IMR-90 (cell line): ENCODE results near the gene CD99.

ENCODE experiments used
- BHLHE40 ChIP-seq: fragments of 150-350 bp; IDR thresholded peaks from 2 replicates; pipeline ENCODE4 v1.6.1; 2016; ENCODE audit warnings: mild to moderate bottlenecking, low read depth, low read length
- CEBPB ChIP-seq: IDR thresholded peaks from 2 replicates; pipeline ENCODE4 v1.6.1; 2012; ENCODE audit warnings: low read depth, low read length, improper control_type of control experiment
- CHD1 ChIP-seq: IDR thresholded peaks from 2 replicates; pipeline ENCODE4 v1.6.1; 2012; ENCODE audit warnings: low read depth, low read length, improper control_type of control experiment
- FOS ChIP-seq: fragments of 150-350 bp; IDR thresholded peaks from 2 replicates; pipeline ENCODE4 v1.6.1; 2016; ENCODE audit warnings: low read depth, low read length
- MAFK ChIP-seq: IDR thresholded peaks from 2 replicates; pipeline ENCODE4 v1.6.1; 2012; ENCODE audit warnings: low read depth, low read length, improper control_type of control experiment
- MAZ ChIP-seq: IDR thresholded peaks from 2 replicates; pipeline ENCODE4 v1.6.1; 2012; ENCODE audit warnings: low read depth, mild to moderate bottlenecking, low read length, improper control_type of control experiment, moderate library complexity, borderline replicate concordance
- POLR2A ChIP-seq: IDR thresholded peaks from 2 replicates; pipeline ENCODE4 v1.6.1; 2012; ENCODE audit warnings: mild to moderate bottlenecking, low read depth, low read length
- RAD21 ChIP-seq: IDR thresholded peaks from 2 replicates; pipeline ENCODE4 v1.6.1; 2012; ENCODE audit warnings: low read length, improper control_type of control experiment
- RFX5 ChIP-seq: IDR thresholded peaks from 2 replicates; pipeline ENCODE4 v1.8.0; 2012; ENCODE audit warnings: low read depth, mild to moderate bottlenecking, low read length, moderate library complexity
- SMC3 ChIP-seq: fragments of 150-350 bp; IDR thresholded peaks from 2 replicates; pipeline ENCODE4 v1.6.1; 2016; ENCODE audit warnings: low read depth, mild to moderate bottlenecking, antibody characterized with exemption, low read length, moderate library complexity
- TF ChIP-seq, protein P1 (sequence below): conservative IDR thresholded peaks from 2 replicates; pipeline ENCODE4 v1.5.1; 2012; ENCODE audit warnings: mild to moderate bottlenecking, low read depth, low read length, improper control_type of control experiment

DNA sequence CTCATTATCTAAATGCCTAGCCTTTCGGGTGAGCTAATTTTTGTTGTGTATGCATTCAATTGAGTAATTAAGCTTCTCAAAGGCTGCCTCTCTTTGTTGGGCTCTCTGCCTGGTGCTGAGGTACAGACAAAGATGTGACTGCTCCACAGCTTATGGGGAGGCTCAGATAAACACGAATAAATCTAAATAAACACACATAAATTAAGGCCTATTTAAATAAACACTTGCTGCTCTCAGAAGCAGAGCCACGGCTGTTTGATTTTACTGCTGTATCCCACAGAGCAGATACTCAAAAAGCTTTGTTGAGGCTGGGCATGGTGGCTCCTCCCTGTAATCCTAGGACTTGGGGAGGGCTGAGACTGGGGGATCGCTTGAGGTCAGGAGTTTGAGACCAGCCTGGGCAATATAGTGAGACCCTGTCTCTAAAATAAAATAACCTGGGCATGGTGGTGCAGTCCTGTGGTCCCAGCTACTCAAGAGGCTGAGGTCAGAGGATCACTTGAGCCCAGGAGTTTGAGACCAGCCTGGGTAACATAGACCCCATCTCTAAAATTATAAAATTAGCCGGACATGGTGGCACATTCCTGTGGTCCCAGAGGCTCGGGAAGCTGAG, 8.4 kb upstream of the CD99 start:
- TF ChIP-seq POLR2A = no peak
- TF ChIP-seq BHLHE40 = no peak
- no peak for TF ChIP-seq FOS
- TF ChIP-seq, protein P1, sequence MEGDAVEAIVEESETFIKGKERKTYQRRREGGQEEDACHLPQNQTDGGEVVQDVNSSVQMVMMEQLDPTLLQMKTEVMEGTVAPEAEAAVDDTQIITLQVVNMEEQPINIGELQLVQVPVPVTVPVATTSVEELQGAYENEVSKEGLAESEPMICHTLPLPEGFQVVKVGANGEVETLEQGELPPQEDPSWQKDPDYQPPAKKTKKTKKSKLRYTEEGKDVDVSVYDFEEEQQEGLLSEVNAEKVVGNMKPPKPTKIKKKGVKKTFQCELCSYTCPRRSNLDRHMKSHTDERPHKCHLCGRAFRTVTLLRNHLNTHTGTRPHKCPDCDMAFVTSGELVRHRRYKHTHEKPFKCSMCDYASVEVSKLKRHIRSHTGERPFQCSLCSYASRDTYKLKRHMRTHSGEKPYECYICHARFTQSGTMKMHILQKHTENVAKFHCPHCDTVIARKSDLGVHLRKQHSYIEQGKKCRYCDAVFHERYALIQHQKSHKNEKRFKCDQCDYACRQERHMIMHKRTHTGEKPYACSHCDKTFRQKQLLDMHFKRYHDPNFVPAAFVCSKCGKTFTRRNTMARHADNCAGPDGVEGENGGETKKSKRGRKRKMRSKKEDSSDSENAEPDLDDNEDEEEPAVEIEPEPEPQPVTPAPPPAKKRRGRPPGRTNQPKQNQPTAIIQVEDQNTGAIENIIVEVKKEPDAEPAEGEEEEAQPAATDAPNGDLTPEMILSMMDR = no peak
- TF ChIP-seq CEBPB = no peak
- no peak for TF ChIP-seq MAFK
- no peak for TF ChIP-seq RFX5
- no peak for TF ChIP-seq MAZ
- no peak for TF ChIP-seq CHD1
- TF ChIP-seq SMC3 = no peak
- TF ChIP-seq RAD21 = no peak
